NCI-H2029 treated with DMSO at 0.1 percent for 48 hours (cell line): ENCODE data around the gene NEUROD6.

Source experiments
- DNase-seq: peaks from one replicate; lab custom pipeline; 2025; lab: John Stamatoyannopoulos, UW

Gene NEUROD6

DNA sequence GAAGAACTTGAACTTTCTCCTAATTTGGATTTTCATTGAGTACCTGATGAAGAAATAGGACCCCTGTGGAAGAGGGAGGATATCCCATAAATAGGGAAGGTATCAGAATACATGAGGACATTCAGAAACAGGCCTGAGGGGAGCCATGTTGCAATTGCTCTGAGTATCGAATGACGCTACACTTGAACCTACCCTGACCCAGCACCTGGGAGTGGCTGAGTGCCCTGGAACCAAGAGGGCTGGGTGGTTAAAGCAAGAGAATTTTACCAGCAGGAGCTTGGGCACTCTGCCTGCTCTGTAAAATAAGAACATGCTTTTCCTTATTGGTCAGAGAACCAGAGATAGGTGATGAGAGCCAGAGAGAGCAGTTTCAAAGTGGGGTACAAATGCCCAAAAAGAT, 7.2 kb downstream of the NEUROD6 start:
- DNase-seq, result no peak

DNA sequence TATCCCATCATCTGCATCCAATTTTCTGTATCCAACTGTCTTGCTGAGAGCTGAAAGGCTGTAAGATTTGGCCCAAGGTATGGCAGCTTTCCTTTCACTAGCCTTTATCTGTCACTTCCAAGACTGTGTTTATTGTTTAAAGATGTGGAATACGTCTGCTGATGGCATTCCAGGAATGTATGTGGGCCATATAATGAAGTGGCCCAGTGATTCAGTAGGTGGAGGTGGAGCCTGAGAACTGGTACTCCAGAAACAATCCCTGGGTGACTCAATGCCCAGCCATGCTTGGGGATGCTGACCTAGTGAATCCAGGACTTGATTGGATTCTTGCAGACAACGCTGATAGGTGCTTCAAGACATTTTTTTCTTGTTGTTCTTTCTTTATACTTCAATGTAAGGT, 13.5 kb downstream of the NEUROD6 start:
- DNase-seq, result no peak

DNA sequence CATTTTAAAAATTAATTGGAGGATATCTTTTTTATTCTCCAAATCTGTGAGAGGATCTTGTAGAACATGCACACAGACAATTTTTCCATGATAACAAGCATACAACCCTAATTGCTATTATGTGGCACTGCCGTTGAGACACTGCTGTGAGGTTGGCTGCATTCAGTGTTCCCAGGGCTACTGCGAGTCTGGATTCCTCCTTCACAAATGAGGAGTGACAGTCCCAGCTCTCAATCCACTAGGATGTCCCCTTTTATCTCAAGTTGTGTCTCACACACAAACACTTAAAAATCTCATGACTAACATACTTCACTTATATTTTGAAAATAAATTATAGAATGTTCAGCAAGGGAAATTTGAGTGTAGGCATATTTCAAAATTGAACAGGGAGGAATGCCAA, 14.1 kb downstream of the NEUROD6 start:
- DNase-seq, result no peak

DNA sequence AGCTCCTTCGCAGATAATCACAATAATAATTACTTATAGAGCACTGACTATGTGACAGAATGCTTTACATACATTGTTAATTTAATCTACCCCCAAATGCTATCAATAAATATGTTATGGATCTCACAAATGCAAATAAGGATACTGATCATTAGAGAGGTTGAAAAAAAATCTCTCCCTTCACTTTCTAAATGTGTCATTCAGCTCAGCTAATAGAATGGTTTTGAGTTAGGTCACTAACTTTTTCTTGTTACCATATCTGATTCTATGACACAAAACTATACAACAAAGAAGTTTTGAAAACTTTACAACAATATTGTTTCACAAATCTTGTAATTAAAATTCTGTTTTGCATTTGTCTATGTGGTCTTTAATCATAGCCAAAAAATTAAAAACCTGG, 17.4 kb downstream of the NEUROD6 start:
- no peak for DNase-seq

DNA sequence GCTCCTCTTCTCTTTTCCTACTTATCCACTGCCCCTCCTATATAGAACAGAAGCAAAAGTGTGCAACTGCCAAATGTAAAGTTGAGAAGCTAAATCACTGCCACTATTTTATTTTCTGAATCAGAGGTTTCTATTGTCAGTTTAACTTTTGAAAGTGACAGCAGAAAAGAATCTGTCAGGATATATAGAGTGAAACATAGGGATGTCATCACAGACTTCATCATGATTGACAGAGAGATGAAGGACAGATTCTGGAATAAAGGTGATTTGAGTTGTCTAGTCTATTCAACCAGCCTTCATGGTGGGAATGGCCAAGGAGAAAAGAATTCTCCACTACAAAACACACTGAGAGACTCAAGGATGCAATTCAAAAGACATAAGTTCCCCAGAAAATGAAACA, 19.9 kb downstream of the NEUROD6 start:
- no peak for DNase-seq

DNA sequence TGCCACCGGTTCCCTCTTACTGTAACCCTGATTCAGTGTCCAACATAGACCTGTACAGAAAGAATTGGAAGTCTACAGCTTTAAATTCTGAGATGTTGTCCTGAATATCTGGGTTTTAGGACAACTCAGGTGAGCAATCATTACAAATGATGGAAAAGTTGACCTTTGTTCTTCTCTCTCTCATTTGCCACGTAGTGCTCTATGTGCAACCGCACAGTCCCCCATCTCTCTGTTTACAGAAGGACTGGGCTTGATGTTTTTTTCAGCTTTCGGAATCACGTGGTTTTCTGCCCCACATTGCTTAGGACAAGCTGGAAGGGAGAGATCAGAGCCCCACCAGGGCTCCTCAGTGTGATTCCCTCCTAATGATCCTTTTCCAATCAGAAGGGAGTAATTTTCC, 22.2 kb downstream of the NEUROD6 start:
- DNase-seq, result no peak

DNA sequence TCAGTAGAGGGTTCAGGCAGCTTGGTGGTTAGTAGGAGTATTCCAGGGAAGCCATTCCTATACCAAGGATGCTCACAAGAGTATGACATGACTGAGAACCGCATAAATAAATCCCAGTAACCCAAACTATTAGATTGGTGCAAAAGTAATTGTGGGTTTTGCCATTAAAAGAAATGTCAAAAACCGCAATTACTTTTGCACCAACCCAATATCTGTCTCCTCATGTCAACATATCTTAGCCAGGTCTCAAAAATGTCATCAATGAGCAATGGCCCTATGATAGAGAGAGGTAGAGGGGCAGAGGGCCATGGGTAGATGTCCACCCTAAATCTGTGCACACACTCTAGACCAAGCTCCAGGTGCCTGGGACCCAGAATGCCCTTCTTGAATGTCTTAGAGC, 23.6 kb downstream of the NEUROD6 start:
- DNase-seq, result no peak

DNA sequence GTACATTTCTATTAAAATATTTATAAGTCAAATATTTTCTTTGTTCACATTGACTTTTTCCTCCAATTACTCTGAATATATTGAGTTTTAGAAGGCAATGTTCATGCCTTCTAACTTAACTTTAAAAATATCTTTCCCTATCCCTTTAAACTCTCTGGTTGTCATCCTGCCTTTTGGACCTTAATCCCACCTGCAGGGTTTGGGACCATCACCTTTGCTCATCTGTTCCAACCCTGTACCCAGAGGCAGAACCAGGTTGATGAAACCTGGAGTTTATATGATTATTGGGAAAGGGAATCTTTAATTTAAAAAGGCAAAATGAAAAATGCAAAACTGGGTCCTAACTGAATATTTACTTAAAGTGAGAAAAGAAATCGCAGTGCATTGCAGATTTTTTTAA, 24.8 kb downstream of the NEUROD6 start:
- DNase-seq, result no peak

DNA sequence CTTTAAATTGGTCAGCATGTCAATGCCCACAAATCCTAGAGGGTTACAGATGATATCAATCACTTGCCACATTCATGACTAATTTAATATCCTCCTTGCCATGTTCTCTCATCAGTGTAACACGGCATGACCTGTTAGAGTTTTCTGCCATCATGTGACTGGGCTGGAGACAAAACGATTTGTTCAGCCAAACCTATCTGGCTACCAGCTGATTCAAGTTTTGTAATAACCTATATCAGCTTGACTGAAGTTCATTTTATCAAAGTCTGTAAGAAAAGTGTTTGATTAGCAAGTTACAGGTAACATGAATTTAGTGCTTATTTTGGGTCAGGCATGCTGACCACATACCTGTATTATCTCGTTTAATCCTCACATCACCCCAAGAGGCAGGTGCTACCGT, 25.7 kb downstream of the NEUROD6 start:
- DNase-seq, result no peak

DNA sequence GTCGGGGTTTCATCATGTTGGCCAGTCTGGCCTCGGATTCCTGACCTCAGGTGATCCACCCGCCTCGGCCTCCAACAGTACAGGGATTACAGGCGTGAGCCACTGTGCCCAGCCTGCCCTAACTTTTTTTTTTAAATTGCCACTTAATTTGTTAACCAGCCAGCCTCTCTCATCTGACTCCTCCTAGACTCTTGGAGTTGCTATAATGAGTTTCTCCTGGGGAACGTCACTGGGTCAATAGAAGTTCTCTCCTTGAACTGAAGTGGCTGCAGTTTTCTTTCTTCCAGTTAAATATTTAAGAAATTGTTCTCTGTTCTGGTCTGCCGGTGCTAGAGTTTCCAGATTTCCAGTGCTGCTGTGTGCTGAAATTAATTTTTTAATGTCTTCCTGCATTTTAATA, 27.6 kb downstream of the NEUROD6 start:
- DNase-seq, result no peak

DNA sequence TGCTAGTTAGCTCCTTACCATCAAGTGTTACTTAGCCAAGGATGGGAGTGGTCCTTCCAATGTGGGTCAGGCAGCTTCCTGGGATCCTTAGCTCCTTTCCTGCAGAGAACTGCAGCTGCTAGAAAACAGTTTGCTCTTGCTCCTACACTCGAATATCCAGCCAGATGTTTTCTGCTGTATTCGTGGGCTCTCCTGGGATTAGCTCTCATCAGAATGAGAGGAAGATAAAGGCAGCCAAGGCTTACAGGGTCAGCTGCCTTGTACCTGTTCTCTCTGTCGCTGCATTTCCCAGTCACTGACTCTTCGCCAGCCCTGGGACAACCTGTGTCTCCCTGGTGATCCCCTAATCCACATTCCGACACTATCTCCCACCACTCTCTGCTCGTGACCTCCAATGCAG, 29.0 kb downstream of the NEUROD6 start:
- DNase-seq, result no peak

DNA sequence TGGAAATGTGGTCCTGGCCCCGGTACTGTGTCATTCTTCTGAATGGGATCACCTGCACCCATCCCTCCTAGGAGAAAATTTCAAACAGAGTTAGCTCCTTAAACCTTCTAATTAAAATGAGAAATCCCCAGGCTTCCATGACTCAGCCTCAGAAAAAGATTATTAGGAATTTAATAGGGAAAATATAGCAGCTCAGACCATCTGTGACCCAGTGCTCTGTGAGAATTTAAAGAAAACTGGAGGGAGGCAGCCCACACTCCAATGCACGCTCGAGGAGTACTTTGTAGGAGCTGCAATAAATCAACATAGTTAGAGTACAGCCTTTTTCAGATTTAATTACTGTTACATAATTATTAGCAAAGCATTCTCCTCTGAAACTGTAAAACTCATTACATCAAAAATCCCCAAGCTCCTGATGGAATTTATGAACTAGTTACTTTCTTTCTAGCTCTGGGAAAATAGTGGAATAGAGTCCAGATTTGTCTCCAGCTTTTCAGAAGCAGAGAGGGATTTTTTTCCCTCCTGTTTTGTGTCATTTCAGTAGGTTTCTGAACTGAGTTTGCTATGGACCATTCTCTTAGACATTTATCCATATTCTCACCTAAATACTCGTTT, 30.1 kb downstream of the NEUROD6 start:
- DNase-seq, result no peak

DNA sequence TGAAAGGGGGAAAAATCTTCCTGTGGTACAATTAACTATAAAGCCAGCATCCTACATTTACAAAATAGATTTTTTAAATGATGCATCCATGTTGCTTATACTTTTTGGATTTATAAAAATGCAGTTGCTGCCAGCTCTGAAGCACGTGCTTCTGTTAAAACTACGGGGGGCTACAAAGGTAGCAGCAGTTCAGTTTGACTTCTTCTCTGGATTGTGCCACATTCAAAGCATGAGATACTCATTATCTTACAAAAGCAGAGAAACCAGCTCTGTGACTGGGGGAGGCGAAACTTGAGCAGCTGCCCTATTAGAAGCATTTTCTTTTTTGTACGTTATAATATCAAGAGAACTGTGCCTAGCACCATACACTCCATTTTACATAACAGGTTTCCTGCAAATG, 31.1 kb downstream of the NEUROD6 start:
- no peak for DNase-seq

DNA sequence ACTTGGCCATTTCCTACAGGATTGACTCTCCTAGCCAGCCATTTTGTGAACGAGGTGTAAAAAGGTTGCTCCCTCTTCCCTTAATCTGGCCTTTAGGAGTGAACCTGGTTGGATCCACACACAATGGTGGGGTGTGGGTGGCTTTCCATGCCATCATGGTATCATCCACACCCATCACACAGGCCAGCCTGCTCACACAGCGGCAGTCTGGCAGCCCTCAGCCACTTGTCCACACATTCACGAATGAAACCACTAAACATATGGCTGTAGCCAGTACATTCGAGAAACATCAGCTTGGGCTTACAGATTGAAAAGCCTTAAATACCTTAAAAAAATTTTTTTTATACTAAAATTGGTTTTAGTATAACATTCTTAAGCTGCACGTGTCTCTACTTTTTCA, 31.9 kb downstream of the NEUROD6 start:
- no peak for DNase-seq

DNA sequence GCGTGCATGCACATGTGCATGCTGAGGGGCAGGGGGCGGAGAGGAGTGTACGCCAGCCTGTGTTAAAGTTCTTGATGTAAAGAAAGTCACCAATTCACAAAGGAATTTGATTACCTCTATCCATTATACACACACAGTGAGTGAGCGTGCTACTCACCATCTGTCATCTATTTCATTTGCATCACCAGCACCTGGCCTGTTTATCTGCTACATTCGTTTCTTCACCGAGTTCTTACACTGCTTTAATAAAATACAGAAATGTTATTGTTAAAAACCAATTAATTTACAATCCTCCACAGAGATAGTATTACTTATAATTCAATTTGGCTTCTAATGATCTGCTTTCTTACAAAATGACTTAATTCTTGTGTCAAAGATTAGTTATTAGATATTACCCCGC, 32.6 kb downstream of the NEUROD6 start:
- DNase-seq, result no peak

DNA sequence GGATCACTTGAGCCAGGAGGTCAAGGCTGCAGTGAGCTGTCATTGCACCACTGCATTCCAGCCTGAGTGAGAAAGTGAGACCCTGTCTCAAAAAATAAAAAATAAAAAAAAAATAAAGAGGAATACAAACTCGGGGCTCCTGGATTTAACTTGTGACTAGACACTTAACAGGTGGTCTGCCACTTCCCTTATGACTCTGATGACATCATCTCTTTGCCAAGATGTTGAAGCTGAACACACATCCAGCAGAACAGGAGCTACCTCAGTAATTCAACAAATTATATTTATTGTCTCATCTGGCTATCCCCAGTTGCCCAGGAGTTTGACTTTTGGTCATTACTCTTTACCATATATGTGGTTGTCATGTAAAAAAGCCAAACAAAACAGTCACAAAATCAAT, 35.3 kb downstream of the NEUROD6 start:
- DNase-seq, result no peak

DNA sequence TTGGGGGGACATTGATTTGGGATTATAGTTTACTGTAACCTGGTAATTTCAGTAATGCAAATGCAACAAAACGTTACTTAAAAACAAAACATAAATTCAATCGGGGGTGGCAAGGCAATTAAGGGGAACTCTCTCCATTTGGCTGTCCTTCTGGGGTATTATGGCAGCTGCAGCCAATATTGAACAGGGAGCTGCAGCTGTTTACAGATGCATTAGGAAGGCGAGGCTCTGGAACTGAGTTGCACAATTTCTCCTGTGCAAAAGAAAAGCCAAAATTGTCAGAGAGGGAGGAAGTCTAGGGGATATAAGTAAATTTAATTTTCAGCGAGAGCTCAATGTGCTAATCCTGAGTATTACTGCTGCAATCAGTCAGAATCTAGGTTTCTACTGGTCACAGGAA, 36.1 kb downstream of the NEUROD6 start:
- no peak for DNase-seq

DNA sequence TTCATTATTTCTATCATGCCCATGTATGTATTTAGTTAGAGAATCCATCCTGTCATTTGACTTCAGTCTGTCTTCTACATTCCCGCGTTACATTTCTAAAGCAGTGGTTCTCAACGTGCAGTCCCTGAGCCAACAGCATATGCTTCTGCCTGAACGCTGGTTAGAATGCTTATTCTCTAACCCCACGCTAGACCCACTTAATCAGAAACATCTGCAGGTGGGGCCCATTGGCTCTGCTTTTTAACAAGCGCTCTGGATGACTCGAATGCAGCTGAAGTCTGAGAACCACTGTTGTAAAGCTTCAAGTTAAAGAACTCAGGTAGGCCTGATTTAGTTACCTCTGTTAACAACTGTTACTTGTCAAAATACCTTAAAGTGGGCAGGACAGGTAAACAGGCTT, 38.2 kb downstream of the NEUROD6 start:
- no peak for DNase-seq

DNA sequence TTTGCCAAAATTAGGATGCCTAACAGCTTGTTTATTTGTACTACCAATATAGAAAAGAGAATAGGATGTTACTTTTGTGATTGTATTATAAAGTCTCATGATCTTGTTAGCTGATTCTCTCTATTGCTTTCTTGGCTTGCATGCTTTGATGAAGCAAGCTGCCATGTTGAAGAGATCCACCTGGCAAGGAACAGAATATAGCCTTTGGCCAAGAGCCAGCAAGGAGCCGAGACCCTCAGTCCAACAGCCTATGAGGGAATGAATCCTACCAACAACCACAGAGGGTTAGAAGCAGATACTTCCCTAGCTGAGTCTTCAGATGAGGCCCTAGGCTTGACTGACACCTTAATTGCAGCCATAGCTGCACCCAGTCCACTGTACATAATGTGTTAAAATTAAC, 41.2 kb downstream of the NEUROD6 start:
- DNase-seq, result no peak

DNA sequence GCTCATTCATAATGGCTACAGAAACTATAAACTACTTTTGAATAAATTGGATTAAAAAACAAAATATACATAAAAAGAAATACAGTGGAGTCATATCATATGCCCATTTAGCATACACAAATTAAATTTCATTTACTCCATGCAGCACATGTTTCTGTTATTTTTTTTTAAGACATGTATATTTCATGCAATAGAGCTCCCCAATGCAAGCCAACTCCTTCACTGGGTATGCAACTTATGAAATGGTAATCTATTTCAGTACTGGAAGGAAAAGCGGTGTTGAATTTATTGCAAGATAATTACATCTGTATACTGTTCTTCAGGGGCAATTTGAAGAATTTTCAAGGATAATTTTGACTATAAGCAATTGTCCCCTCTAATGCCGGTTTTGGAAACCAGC, 49.9 kb downstream of the NEUROD6 start:
- no peak for DNase-seq
